AG10803 (cell line): ENCODE data around the gene GCM1.

Experiments used
- DNase-seq: peaks from one replicate; pipeline ENCODE4 v3.0.0; 2010; ENCODE audit warnings: low read depth
- H3K4me3 ChIP-seq: 2 replicates; pipeline ENCODE4 v1.5.1; 2011; ENCODE audit warnings: mild to moderate bottlenecking, low read length, control low read depth
- TF ChIP-seq, protein P1 (sequence below): conservative IDR thresholded peaks from 2 replicates; pipeline ENCODE4 v1.5.1; 2011; ENCODE audit warnings: mild to moderate bottlenecking, low read length, control low read depth, inconsistent platforms

Gene GCM1

DNA sequence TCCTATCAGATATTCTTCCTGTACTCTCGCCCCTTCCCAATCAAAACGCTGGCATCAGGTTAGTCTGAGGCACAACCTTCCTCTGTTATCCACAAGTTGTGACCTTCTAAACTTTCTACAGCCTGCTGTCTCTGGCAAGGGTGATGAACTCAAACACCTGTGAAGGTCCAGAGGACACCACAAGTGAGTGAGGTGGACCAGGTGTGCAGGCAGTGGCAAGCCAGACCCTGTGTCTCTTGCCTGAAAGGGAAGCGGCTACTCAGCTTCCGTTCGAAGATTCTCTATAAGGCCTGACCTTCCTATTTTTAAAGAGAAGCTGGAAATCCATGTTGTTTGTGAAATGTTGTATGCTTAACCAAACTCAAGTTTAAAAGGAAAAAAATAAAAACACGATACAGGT is 36.8 kb downstream of the GCM1 start:
- H3K4me3 ChIP-seq, result no peak overlapping the region
- TF ChIP-seq, protein P1, sequence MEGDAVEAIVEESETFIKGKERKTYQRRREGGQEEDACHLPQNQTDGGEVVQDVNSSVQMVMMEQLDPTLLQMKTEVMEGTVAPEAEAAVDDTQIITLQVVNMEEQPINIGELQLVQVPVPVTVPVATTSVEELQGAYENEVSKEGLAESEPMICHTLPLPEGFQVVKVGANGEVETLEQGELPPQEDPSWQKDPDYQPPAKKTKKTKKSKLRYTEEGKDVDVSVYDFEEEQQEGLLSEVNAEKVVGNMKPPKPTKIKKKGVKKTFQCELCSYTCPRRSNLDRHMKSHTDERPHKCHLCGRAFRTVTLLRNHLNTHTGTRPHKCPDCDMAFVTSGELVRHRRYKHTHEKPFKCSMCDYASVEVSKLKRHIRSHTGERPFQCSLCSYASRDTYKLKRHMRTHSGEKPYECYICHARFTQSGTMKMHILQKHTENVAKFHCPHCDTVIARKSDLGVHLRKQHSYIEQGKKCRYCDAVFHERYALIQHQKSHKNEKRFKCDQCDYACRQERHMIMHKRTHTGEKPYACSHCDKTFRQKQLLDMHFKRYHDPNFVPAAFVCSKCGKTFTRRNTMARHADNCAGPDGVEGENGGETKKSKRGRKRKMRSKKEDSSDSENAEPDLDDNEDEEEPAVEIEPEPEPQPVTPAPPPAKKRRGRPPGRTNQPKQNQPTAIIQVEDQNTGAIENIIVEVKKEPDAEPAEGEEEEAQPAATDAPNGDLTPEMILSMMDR, result no peak
- DNase-seq, result no peak

DNA sequence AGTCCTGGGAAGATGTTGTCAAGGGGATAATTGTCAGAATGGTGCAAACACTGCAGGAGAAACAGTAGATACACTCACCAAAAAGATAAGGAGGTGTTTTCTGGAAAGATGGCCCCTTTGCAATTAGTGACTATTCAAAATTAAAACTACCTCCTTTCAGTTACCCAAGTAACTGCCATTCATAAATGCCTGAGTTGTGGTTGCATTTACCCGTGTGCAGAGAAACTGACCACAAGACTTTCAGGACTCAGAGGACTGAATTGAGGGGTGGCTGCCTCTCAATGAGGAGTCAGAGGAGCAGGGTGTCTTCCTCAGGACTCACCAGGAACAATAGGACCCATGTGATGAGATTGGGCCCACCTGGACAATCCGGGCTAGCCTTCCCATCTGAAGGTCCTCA is 39.0 kb downstream of the GCM1 start:
- TF ChIP-seq, protein P1, result no peak
- DNase-seq, result no peak
- no peak overlapping the region for H3K4me3 ChIP-seq

DNA sequence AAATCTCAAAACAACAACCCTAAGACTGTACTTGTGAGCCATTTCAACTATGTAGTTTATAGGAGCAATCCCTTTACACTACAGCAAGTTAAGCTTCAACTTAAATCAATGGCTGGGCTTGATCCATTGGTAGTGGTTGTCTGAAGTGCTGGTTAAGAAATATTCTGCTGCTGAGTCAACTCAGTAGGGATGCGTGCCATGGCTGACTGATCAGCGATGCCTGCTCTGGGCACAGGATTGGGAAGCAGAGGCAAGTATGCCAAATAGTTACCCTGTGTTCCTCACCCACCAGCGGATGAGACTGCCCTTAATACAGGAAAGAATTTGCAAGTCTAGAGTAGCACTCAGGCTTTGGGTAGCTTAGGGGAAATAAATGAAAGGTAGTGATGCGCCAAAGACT is 41.5 kb downstream of the GCM1 start:
- no peak overlapping the region for H3K4me3 ChIP-seq
- TF ChIP-seq, protein P1, result no peak
- DNase-seq, result peak; percentile 79

DNA sequence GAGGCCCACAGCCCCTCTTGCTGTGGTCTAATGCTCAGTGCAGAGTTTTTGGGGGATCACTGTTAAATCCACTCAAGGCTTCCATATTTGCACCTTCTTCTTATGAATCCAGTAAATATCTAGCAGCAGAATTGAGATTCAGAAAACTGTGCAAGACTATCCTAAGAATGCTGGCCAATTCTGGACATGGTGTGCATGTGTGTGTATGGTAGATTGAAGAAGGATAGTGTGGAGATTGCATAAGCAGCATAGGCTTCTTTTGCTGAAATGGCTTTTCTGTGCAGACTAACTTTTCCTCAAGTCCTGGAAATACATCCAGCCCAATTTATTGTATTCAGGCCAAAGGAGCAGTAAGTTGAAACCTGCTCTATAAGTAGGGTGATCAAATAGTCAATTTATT is 43.7 kb downstream of the GCM1 start:
- TF ChIP-seq, protein P1, result no peak
- H3K4me3 ChIP-seq, result no peak overlapping the region
- peak; percentile 8 for DNase-seq

DNA sequence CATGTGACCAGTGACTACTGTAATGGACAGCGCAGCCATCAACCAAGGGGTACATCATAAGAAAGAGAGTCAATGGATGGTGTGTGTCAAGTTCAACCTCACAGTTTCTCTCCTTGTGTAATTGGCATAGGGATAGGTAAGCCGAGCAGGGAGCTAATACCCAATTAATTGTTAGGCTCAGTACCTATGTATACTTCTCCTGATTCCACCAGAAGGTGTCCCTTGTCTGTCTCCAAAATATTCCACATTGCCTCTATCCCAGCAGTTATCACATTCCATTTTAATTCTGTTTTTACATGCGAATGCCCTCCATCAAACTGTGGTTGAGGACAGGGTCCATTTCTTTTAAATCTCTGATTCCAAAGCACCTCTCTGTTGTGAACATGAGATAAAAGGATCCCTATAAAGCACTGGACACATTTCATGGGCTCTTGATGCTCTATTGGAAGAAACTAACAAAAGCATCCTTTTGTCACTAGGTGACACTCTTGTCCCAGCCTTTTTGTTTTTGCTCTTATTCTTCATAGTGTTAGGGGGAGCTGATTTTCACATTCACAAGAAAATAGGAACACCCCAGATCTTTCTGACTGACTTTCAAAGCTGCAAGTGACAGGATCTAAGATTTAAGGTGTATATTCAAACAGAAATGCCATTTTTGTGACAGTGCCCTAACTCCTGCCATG is 44.5 kb downstream of the GCM1 start:
- no peak for DNase-seq
- TF ChIP-seq, protein P1, result no peak
- H3K4me3 ChIP-seq, result no peak overlapping the region

DNA sequence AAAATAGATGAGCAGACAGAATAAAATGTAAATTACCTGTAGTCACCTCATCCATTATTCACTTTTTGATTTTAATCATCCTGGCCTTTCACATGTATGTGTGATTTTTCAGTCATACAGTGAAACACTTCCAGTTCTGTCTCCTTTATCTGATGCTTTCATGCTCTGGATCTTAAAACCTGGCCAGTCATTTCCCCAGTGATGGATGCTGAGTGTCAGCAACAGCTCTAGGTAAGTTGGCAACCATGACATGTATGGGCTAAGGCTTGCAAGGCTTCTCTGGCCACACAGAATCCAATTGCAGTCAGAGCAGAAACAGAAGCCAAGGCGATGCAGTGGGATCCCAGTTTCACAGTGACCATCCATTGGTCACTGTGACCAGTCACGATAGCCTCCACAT is 47.6 kb downstream of the GCM1 start:
- no peak overlapping the region for H3K4me3 ChIP-seq
- TF ChIP-seq, protein P1, result no peak
- no peak for DNase-seq

DNA sequence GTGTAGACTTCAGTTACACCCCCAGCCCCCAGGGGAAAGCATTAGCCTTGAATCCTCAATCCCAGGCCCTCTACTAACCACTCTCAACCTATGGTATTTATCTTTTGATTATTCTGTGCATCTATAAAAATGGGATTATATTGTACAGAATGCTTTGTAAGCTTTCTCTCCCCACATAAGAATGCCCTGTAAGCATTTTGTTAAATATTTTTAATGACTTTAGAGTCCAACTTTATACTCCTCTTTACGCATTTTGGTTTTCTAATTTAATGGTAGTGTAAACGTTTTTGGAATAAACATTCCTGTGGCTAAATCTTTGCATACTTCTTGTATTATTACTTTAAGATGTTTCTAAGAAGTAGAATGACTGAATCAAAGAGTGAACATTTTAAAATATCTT is 48.1 kb downstream of the GCM1 start:
- TF ChIP-seq, protein P1, result no peak
- no peak overlapping the region for H3K4me3 ChIP-seq

More for the DNA sequence above, 48.1 kb downstream of the GCM1 start:
- peak; percentile 8 for DNase-seq
